Spleen (tissue), 7 donors: ENCODE data around the gene NOXA1.

Experiments
- POLR2A ChIP-seq, 3 donors: fragments of 450-650 bp; IDR thresholded peaks; one replicate each; pipeline ENCODE4 v1.5.1; 2017; ENCODE audit warnings: antibody characterized with exemption in 3 of 3, mild to moderate bottlenecking in 1 of 3
- POLR2AphosphoS5 ChIP-seq, 3 donors: sonication (generic); formaldehyde crosslinking; IDR thresholded peaks; one replicate each; pipeline ENCODE4 v1.5.1; 2017; ENCODE audit warnings: antibody characterized with exemption in 3 of 3
- TF ChIP-seq, protein P1 (sequence below), 11 experiments: fragments of 200-600 bp in 7 of 11; fragments of 450-650 bp in 4 of 11; sonication (generic) in 4 of 11; IDR thresholded peaks in 8 of 11; conservative IDR thresholded peaks in 3 of 11; 1 replicate in 7 of 11; 2 replicates in 4 of 11; pipeline versions ENCODE4 v1.4.0 to v1.8.0; 2016 to 2021; ENCODE audit warnings: antibody characterized with exemption in 11 of 11, inconsistent platforms in 4 of 11, mild to moderate bottlenecking in 1 of 11
- donor health status: DM: no; HTN: no; CAD: no; lungs with moderate emphysema.
- donor health status: DM: no; HTN: no; CAD: no.
- donor health status: DM: no; HTN: no; CAD: no.

- TF ChIP-seq, protein P1, sequence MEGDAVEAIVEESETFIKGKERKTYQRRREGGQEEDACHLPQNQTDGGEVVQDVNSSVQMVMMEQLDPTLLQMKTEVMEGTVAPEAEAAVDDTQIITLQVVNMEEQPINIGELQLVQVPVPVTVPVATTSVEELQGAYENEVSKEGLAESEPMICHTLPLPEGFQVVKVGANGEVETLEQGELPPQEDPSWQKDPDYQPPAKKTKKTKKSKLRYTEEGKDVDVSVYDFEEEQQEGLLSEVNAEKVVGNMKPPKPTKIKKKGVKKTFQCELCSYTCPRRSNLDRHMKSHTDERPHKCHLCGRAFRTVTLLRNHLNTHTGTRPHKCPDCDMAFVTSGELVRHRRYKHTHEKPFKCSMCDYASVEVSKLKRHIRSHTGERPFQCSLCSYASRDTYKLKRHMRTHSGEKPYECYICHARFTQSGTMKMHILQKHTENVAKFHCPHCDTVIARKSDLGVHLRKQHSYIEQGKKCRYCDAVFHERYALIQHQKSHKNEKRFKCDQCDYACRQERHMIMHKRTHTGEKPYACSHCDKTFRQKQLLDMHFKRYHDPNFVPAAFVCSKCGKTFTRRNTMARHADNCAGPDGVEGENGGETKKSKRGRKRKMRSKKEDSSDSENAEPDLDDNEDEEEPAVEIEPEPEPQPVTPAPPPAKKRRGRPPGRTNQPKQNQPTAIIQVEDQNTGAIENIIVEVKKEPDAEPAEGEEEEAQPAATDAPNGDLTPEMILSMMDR (IDR thresholded peaks at IDR 0.05 in 8 of 11, conservative IDR thresholded peaks at IDR 0.05 in 3 of 11), result no peak
- TF ChIP-seq POLR2A (IDR thresholded peaks at IDR 0.05), result no peak
- TF ChIP-seq POLR2AphosphoS5 (IDR thresholded peaks at IDR 0.05), result no peak
Measured at GRCh38 chr9:137441935-137442321, 18.7 kb downstream of the NOXA1 start.
